GM21515 (cell line): ENCODE data around the gene PLXNB2.

Experiments used
- ATAC-seq: cut with Tn5 transposase; IDR thresholded peaks from one replicate; pipeline ENCODE4 v1.9.1; 2021; ENCODE audit not compliant: unreplicated experiment

PLXNB2 gene

DNA sequence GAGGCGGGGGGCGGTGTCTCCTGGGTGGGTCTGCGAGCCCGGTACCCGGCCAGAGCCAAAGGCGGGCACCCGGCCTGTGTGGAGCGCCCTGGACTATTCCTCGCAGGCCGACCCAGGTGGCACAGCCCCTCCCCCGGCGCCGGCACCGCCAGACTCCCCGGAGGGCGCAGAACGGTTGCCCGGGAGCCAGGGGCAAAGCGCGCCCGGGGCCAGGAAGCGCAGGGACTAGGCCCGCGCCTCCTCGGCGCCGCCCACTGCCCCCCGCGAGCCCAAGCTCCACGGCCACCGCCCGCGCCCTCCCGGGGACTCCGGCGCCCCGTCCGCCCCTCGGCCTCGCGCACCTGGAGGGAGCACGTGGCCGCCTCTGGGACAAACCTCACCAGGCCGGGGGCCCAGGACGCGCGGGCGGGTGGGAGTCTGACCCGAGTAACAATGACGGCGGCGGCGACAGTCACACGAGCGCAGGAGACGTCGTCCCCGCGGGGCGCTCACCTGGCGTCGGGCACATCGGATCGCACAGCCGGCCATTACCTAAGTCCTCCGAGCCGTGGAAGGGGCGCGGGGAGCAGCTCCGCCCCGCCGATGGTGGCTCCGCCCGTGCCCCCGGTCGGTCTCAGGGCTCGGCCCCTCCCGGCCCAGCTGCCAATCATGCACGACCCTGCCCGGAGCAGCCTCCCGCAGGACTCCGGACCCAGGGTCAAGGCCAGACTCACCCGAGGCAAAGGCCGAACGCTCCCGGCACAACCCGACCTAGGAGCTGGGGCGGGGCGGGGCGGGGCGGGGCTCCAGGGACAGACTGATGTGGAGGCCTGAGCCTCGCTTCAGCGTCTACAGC lies 7.4 kb downstream of the PLXNB2 start:
- ATAC-seq: no peak

DNA sequence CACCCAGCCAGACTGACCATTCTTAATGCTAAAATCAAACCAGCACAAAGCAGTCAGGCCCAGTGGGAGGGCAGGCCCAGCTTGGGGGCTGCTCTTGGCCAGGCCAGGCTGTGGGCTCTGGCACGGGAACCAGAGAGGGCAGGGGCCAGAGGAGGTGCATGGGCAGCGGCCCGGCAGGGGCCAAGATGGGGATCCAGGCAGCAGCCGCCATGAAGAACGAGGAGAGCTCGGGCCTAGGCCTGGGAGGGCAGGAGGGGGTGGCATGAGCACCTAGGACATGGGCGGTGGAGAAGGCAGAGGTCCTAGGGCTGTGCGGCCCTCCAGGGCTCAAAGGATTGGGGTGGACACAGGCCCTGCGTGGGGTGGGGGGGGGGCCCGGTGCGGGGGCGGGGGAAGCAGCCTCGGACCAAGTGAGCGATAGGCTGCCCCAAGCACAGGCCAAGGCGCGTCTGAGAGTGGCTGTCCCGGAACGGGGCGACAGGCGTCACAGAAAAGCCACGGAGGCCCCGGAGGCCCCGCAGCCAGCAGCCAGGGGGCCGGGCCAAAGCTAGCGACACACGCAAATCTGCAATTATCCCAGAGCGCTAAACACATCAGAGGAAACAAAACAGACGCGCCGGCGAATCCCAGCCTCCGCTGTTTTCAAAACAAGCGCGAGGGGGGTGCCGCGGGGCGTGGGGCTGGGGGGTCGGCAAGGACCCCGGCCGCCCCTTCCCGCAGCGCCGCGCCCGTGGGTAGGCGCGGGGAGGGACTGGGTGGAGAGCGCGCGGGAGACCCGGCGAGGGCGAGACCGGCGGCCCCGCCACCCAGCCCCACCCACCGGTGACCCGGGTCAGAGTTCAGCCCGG lies 8.3 kb downstream of the PLXNB2 start:
- no peak for ATAC-seq

DNA sequence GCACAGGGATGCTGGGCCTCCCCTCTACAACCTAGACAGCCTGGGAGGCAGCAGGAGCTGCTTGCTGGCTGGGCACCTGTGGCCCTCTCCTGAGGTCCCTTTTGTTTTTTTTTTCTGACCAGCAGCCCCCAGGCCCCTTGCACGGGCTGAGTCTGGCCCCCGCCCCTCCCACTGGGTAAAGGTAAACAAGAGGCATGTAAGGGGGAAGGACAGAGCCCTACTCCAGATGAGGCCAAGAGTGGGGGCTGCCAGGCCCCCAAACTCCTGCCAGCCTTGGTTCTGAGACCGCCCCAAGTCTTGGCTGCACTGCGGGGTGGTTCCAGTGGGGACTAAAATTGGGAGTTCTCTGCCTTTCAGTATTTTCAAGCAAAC lies 9.2 kb downstream of the PLXNB2 start:
- no peak for ATAC-seq

DNA sequence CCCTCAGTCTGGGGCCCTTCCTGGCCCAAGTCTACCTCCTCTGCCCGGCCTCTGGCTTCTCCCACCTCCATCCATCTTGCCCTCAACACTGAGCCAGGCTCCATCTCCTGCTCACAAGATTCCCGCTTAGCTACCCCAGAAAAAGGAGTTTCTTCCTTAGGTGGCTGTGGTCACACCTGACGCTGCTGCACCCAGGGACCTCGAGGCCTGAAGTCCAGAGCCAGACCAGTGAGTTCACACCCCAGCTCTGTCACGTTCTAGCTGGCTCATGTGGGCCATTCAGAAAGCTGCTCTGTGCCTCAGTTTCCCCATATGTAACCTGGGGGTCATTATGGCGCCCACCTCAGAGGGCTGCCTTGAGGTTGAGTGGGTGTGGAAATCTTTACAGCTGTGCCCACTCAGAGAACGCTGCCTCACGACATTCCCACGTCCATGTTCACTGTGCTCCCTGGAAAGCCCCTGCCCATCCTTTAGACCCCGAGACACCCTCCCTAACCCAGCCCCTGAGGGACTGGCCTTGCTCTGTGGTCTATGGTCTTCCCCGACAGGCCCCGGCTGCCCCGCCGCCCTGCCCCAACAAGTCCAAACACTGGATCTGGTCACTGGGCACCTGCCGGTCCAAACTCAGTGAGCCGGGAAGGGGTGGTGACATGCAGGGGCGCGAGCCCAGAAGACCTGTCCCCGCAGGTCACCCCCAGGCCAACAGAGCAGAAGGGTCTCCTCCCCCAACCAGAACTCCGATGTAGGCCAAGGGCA lies 9.8 kb downstream of the PLXNB2 start:
- ATAC-seq: no peak

DNA sequence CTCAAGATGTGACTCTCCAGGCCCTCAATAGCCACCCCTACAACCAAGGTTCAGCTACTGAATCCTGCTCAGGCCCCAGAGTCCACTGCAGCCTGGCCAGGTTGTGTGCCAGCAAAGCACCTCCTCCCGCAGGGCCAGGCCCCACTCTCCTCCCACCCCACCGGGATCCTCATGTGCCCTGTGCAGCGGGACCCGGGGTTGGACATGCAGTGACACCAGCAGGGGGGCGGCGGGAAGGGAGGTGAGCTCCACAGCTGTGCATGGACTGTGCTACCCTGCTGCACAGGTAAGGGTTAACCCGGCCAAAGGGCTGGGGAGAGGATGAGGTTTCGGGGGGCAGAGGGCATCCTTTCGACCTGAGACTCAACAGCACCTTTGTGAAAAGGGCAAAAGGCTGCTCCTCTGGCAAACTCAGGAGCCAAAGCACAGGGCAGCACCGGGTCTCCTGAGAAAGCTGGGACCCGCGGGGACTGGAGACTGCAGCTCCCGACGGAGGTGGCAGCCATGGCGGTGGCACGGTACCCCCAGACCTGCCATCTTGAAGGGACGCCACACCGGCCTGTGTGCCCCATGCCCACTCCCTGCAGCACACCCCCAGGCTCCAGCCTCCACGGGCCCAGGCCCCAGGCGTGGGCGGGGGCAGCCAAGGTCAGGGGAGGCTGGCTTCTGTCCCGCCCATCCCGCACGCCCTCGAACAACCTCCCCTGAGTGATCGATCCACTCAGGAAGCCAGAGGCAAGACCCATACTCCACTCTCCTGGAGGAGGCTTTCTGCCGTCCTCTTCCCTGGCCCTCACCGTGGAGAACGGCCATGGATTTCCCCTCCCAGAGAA lies 10.6 kb downstream of the PLXNB2 start:
- no peak for ATAC-seq

DNA sequence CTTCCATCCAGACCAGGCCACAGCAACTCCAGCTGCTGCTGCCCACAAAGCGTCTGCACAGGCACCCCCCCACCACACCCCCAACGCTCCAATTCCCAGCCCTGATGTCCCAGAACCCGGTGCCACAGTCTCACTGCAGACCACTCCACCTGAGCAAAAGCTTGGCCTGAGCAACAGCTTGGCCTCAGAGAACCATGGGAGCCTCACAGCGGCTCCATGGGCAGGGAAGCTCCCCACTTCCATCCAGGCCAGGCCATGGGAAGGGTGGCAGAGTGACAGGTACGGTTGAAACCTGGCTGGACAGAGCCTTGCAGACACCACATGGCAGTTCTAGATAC lies 13.2 kb downstream of the PLXNB2 start:
- no peak for ATAC-seq

DNA sequence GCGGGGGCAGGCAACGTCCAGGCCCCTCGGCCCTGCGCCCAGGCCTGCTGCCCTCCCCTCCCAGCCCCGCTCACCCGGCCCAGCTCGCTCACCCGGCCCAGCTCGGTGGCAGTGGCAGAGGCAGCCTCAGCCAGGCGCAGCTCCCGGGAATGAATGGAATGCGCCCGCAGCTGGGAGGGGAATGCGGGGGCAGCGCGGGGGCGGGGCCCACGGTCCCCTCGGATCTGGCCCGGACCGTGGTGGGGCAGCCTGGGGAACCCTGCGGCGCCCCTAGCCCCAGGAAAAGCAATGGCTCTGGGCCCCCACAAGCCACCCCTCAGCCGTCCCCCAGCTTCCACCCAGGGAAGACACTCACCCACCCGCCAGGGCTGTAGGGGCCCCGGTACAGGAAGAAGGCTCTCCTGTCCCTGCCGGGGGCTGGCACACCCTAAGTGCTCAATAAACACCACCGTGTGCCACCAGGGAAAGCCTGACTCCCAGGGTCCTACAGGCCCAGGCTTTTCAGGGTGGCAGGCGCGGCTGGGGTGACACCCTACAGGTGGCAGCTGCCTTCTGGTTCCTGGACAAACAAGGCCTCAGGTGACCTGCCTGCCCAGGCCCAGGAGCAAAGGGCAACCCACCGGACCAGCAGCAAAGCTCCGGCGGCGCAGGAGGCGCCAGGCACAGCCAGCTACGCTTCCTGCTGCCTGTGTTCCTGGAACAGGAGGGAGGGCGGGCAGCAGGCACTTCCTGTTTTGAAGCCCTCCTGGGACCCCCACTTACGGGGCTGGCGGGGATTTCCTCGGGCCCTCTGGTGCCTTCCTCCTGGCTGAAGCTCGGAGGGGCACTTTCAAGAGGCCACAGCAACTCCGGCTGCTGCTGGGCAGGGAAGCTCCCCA lies 13.8 kb downstream of the PLXNB2 start:
- no peak for ATAC-seq

DNA sequence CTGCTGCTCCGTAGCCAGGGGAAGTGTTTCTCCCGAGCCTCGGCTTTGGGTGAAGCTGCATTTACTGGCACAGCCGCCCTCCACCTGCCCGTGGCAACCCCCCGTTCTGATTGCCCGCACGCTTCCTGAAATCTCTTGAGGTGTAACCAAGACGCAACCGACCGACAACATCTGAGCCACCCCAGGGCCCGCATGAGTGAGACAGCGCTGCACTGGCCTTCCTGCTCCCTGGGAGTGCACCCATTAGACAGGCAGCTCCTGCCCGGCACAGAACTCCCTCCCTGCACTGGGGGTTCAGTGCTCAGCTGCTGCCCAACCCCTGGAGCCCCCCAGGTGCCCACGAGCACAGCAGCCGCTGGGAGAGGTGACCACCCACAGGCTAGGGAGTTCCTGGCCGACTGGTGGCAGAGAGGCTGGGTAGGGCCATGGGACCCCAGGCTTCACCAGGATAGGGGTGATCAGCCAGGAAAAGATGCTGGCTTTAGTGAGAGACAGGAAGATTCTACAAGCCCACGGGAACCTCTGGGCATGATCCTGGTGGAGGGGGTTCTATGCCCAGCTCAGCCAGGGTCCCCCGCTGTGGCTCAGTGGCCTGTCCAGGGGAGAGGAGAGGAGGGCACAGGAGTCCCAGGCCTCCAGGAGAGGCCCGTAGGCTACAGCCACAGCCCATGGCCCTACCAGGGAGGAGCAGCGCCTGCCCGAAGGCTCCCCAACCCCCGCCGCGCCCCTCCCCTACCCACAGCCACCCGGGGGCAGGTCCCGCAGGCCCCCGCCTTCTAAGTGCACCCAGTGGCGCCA lies 14.6 kb downstream of the PLXNB2 start:
- no peak for ATAC-seq

DNA sequence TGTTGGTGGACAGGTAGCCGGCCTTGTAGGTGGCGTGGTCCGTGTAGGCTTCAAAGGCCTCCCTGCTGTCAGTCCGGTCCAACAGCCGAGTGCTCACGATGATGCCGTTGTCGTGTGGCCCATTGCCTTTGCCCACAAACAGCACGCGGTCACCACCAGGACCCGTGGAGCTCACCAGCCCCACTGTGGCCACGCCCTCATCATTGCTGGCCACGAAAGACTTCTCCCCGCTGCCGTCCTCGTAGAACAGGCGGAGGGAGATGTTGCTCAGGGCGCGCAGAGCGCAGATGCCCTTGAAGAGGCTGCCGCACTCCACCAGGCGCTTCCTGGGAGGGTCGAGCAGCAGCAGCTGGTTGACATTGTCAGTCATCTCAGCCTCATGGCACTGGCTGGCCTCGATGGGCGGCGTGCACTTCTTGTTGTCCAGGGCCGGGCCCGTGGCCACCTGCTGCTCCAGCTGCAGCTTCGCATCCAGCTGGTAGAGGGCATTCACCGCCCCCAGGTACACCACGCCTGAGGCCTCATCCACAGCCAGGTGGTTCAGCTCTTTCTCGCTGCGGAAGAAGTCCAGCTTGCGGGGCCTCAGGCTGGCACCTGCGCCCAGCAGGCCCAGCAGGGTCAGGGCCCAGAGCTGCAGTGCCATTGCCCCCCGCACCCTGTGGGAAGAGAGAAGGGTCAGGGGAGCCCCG lies 17.4 kb downstream of the PLXNB2 start:
- no peak for ATAC-seq

DNA sequence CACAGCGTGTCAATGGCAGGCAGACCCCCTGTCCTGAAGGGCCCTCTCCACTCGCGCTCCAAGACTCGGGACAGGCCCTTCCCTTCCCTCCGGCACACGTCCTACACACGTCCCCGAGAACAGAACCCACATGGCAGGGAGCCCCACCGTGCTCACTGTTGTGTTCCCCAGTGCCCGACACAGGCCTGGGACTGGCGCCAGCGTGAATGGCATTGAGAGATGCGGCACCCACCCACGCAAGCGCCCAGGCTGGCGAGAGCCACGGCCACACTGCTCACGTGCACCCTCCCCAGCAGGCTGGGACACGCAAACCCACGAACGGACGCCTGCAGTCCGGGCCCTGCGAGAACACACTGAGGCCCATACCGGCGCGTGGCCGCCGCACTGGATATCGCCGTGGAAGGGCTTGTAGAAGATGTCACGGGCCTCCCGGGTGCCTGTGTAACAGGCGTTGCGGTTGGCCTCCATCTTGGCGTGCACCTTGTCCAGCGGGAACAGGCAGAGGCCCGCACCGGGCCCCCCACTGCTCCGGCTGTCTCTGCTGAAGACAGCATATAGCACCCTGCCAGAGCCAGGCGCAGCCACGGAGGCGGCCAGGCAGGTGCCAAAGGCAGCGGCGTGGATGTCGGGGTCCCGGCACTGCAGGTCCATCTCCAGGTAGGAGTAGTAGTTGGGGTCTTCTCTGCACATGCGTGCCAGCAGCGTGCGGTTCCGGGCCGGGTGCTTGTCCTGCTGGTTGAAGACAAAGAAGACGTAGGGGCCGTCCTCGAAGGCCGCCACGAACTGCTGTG lies 18.1 kb downstream of the PLXNB2 start:
- no peak for ATAC-seq

DNA sequence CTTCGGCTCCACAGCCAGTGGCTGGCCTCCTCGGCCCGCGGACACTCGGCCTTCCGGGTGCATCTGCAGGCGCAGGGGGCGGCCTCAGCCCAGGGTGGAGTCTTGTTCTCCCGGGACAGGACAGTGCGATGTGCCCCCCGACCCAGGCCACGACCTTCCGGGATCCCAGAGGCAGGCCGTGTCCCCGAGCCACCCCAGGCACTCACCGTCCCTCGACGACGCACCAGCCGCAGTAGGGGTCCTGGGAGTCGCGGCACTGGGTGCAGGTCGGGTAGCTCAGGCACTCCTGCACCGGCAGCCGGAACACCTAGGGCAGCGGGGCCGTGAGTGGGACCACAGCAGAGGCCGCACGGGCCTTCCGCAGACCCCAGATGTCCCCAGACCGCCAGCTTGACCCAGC lies 19.7 kb downstream of the PLXNB2 start:
- ATAC-seq: no peak

DNA sequence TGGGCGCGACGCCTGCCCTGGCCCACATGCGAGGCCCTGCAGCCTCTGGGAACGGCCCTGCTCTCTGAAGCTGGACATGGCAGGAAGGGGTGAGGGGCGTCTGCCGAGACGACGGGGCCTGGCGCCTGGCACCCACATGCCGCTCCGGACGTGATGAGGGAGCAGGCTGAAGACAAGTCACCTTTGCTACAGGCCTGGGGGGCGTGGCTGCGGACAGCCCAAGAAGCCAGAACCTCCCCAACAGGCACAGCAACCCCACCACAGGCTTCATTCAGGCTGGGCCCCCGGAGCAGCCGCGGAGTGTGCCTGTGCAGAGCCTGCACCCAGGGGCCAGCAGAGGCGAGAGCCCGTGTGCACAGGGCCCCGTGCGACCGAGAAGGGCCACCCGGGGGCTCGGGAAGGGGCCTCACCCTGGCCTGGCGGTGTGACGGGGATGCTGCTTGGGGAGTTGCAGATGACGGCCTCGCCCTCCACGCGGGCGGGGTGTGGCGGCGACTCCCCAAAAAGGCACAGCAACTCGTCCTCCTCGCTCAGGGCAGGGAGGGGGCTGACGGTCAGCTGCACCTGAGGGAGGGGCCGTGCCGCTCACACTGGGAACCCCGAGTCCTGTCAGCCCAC lies 20.6 kb downstream of the PLXNB2 start:
- no peak for ATAC-seq

DNA sequence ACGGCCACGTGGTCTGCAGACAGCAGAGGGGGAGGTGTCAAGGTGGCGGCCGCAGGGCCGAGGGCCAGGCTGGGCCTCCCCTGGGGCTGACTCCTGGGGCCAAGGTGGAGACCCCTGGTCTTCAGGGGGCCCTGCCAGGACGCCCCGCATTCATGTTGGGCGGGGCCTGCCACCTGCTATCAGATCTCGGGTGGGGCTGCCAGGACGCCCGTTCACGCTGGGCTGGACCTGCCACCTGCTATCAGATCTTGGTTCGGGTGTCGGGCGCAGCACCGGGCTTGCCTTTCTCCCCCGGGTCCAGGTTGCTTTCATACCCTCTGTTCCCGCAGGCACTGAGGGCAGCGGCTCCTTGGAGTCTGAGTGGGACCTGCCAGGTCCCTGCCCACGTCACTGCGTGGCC lies 21.2 kb downstream of the PLXNB2 start:
- no peak for ATAC-seq

DNA sequence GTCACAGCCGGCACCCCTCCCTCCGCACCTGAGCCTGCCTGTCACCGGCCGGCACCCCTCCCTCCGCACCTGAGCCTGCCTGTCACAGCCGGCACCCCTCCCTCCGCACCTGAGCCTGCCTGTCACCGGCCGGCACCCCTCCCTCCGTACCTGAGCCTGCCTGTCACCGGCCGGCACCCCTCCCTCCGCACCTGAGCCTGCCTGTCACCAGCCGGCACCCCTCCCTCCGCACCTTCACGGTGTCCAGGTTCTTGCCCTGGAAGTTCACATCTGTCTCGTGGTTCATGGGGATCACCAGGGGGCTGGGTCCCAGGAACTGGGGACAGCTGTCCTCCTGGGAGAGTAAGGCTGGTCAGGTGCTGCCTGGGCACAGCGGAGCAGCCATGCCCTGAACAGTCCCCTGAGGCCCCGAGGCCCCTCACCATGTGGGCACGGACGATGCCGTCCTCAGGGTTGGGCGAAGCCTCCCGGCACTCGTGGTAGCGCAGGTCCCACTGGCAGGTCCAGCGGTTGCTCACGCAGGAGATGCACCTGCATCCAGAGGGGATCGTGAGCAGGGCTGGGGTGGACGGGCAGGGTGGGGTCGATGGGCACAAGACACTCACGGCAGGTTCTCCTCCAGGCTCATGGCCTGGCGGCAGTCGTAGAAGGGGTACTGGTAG lies 21.7 kb downstream of the PLXNB2 start:
- ATAC-seq: no peak

DNA sequence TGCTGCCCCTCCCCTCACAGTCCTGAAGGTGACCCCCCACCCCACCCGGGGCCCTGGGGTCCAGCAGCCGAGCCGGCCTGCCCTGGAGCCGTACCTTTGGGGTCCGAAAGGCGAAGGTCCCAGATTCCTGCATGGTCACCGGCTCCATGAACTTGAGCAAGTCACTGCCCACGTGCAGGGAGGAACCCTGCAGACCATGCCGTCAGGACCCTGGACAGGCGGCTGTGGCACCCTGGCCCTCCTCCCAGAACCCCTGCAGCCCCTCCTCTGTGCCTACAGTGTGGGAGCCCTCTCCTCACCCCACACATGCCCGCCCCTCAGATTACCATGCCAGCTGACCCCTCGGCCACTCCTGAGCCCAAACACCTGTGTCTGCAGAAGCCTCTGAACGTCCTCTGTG lies 23.0 kb downstream of the PLXNB2 start:
- no peak for ATAC-seq

DNA sequence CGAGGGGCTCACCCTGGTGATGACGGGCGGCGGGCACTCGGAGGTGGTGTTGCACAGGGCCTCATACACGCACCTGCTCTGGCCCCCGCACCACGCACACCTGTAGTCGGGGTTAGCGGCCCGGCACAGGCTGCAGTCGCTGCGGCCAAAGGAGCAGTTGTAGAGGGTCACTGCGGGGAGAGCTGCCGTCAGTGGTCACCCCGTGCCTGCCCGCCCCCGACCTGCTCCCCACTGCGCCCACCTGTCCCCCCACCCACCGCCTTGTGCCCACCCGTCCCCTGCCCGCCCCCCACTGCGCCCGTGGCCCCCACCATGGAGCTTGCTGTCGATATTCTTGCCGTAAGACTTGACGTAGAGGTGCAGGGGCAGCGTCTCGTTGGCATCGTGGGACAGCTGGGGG lies 23.6 kb downstream of the PLXNB2 start:
- no peak for ATAC-seq
